Neural progenitor cell (in vitro differentiated cells): ENCODE measurements around the gene TMC8. TPM values are rescaled to one million over a fixed set of nuclear protein-coding genes. Genes with fewer than 3 reads are reported as not detected.

ENCODE experiments used
- DNase-seq: peaks from one replicate; pipeline ENCODE4 v3.0.0-alpha.2; 2016; ENCODE audit warnings: low spot score
- H2AFZ ChIP-seq: fragments of 200-600 bp; sonication (generic); replicated peaks from 2 replicates; pipeline ENCODE4 v1.6.1; 2016; ENCODE audit warnings: antibody characterized with exemption
- H3F3A ChIP-seq: fragments of 200-600 bp; sonication (generic); 2 replicates; pipeline ENCODE4 v1.6.1; 2016; ENCODE audit warnings: antibody characterized with exemption, low read depth
- H3K27ac ChIP-seq: fragments of 200-600 bp; sonication (generic); 2 replicates; pipeline ENCODE4 v1.5.1; 2016; ENCODE audit warnings: mild to moderate bottlenecking
- H3K27me3 ChIP-seq: fragments of 200-600 bp; sonication (generic); 2 replicates; pipeline ENCODE4 v1.6.1; 2016; ENCODE audit warnings: mild to moderate bottlenecking, moderate library complexity
- H3K36me3 ChIP-seq: fragments of 200-600 bp; sonication (generic); 2 replicates; pipeline ENCODE4 v1.5.1; 2016
- H3K4me1 ChIP-seq: fragments of 200-600 bp; sonication (generic); 2 replicates; pipeline ENCODE4 v1.6.1; 2016; ENCODE audit warnings: mixed run types
- H3K4me2 ChIP-seq: fragments of 200-600 bp; sonication (generic); 2 replicates; pipeline ENCODE4 v1.6.1; 2016
- H3K4me3 ChIP-seq: fragments of 200-600 bp; sonication (generic); 2 replicates; pipeline ENCODE4 v1.5.1; 2016
- H3K79me2 ChIP-seq: fragments of 200-600 bp; sonication (generic); 2 replicates; pipeline ENCODE4 v1.6.1; 2016; ENCODE audit warnings: low read depth
- H3K9ac ChIP-seq: fragments of 200-600 bp; sonication (generic); 2 replicates; pipeline ENCODE4 v1.6.1; 2016
- H3K9me3 ChIP-seq: fragments of 200-600 bp; sonication (generic); 2 replicates; pipeline ENCODE4 v1.5.1; 2016; ENCODE audit warnings: low read depth
- H4K20me1 ChIP-seq: fragments of 200-600 bp; sonication (generic); 2 replicates; pipeline ENCODE4 v1.6.1; 2016; ENCODE audit warnings: low read depth
- H3K27ac Mint-ChIP-seq: 3 replicates; pipeline ENCODE4 v1.8.0; 2021; ENCODE audit warnings: mixed read lengths
- H3K27me3 Mint-ChIP-seq: 2 replicates; pipeline ENCODE4 v1.8.0; 2022; ENCODE audit warnings: low read depth, mild to moderate bottlenecking, inconsistent platforms, moderate library complexity, mixed read lengths; ENCODE audit not compliant: insufficient read depth
- H3K36me3 Mint-ChIP-seq: 3 replicates; pipeline ENCODE4 v1.8.0; 2021; ENCODE audit warnings: mixed read lengths
- H3K4me1 Mint-ChIP-seq: 3 replicates; pipeline ENCODE4 v1.8.0; 2021; ENCODE audit warnings: mixed read lengths
- H3K4me3 Mint-ChIP-seq: 3 replicates; pipeline ENCODE4 v1.8.0; 2021; ENCODE audit warnings: mild to moderate bottlenecking, moderate library complexity, mixed read lengths
- H3K9me3 Mint-ChIP-seq: 3 replicates; pipeline ENCODE4 v1.8.0; 2020; ENCODE audit warnings: mixed read lengths
- CTCF ChIP-seq: fragments of 200-600 bp; sonication (generic); IDR thresholded peaks from 2 replicates; pipeline ENCODE4 v1.5.1; 2017; ENCODE audit warnings: antibody characterized with exemption, mild to moderate bottlenecking
- EZH2 ChIP-seq: fragments of 200-600 bp; sonication (generic); IDR thresholded peaks from 2 replicates; pipeline ENCODE4 v1.6.1; 2017; ENCODE audit warnings: antibody characterized with exemption, mild to moderate bottlenecking, moderate library complexity
- EZH2phosphoT487 ChIP-seq: fragments of 200-600 bp; sonication (generic); IDR thresholded peaks from 2 replicates; pipeline ENCODE4 v1.6.1; 2017; ENCODE audit warnings: antibody characterized with exemption
- total RNA-seq: library from RNA; depleted of rRNA; stranded (reverse); fragments of >200 nt; gene quantifications from 2 replicates; pipeline ENCODE4 v1.2.3, GENCODE V29; 2015; ENCODE audit warnings: low replicate concordance

The TMC8 gene
- total RNA-seq, 1 donor from 2014 or later = not detected

- no peaks in the 10 kb centered on the region for H3K4me1 ChIP-seq
- H3K27me3 Mint-ChIP-seq = peaks cover 8% of the 10 kb centered on the region
- no peaks in the 10 kb centered on the region for H3K9me3 ChIP-seq
- no peak for DNase-seq
- H3K4me3 Mint-ChIP-seq = no peak overlapping the region
- H3K27ac ChIP-seq = no peak overlapping the region
- no peaks in the 10 kb centered on the region for H3K36me3 ChIP-seq
- no peak overlapping the region for H3K27ac Mint-ChIP-seq
- peaks cover 13% of the 10 kb centered on the region for H3K4me1 Mint-ChIP-seq
- H4K20me1 ChIP-seq = no peaks in the 10 kb centered on the region
- no peak overlapping the region for H3K4me3 ChIP-seq
- TF ChIP-seq CTCF (no peak), EZH2 (no peak), EZH2phosphoT487 (no peak)
- H3K79me2 ChIP-seq = no peaks in the 10 kb centered on the region
- no peak overlapping the region for H3K9ac ChIP-seq
- no peak overlapping the region for H3K4me2 ChIP-seq
- peaks cover 15% of the 10 kb centered on the region for H3K36me3 Mint-ChIP-seq
- H3K9me3 Mint-ChIP-seq = no peaks in the 10 kb centered on the region
- H3F3A ChIP-seq = no peaks in the 10 kb centered on the region
- no peaks in the 10 kb centered on the region for H3K27me3 ChIP-seq
- no peak overlapping the region for H2AFZ ChIP-seq
Measured at GRCh38 chr17:78107976-78108725, 22.4 kb upstream of the TMC8 start.

DNA sequence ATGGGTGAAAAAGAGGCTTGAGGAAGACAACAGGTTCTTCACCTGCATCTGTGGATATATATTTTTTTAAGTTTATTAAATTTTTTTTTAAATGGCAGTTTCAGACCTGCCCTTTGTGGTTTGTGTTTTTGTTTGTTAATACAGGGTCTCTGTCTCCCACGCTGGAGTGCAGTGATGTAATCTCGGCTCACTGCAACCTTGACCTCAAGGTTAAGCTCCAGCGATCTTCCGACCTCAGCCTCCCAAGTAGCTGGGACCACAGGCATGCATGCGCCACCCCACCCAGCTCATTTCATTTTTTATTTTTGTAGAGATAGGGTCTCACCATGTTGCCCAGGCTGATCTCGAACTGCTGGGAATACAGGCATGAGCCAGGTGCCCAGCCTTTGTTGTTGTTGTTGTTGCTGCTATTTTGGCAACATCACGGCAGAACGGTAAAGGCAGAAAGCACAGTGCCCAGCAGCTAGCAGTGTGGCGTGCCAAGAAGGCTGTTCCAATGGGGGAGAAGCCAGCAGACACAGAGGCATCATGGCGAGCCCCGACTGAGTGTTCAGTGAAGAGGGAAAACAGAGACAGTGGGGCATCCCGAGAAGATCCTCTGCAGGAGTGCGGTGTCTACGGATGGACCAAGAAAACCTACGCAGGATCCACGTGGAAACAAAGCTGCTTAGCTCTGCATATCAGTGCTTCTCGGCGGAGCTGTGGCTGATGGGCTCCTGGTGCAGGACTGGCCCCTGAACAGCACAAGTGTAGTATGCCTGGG, 21.7 kb upstream of the TMC8 start:
- H3K36me3 ChIP-seq = no peaks in the 10 kb centered on the region
- Mint-ChIP-seq H3K36me3 (peaks cover 12% of the 10 kb centered on the region), H3K9me3 (no peaks in the 10 kb centered on the region), H3K4me3 (no peak overlapping the region), H3K27me3 (peaks cover 5% of the 10 kb centered on the region), H3K27ac (peak overlapping the region; percentile 78), H3K4me1 (peaks cover 9% of the 10 kb centered on the region)
- H2AFZ ChIP-seq = no peak overlapping the region
- no peak overlapping the region for H3K9ac ChIP-seq
- H3F3A ChIP-seq = no peaks in the 10 kb centered on the region
- TF ChIP-seq CTCF = no peak
- no peak for TF ChIP-seq EZH2phosphoT487
- TF ChIP-seq EZH2 = no peak
- no peak overlapping the region for H3K4me2 ChIP-seq
- no peak for DNase-seq
- H3K9me3 ChIP-seq = no peaks in the 10 kb centered on the region
- no peaks in the 10 kb centered on the region for H3K27me3 ChIP-seq
- H3K27ac ChIP-seq = no peak overlapping the region
- H4K20me1 ChIP-seq = no peaks in the 10 kb centered on the region
- no peak overlapping the region for H3K4me3 ChIP-seq
- no peaks in the 10 kb centered on the region for H3K4me1 ChIP-seq
- no peaks in the 10 kb centered on the region for H3K79me2 ChIP-seq

- Histone ChIP-seq H3K27ac (no peak overlapping the region), H3K9me3 (no peaks in the 10 kb centered on the region), H4K20me1 (no peaks in the 10 kb centered on the region), H2AFZ (no peak overlapping the region), H3K27me3 (no peaks in the 10 kb centered on the region), H3K36me3 (no peaks in the 10 kb centered on the region), H3K79me2 (no peaks in the 10 kb centered on the region), H3F3A (no peaks in the 10 kb centered on the region), H3K4me1 (no peaks in the 10 kb centered on the region), H3K4me3 (no peak overlapping the region), H3K4me2 (no peak overlapping the region), H3K9ac (no peak overlapping the region)
- Mint-ChIP-seq H3K36me3 (peaks cover 9% of the 10 kb centered on the region), H3K27ac (no peak overlapping the region), H3K27me3 (peaks cover 6% of the 10 kb centered on the region), H3K4me3 (no peak overlapping the region), H3K9me3 (no peaks in the 10 kb centered on the region), H3K4me1 (peaks cover 9% of the 10 kb centered on the region)
- TF ChIP-seq EZH2phosphoT487 (no peak), CTCF (no peak), EZH2 (no peak)
- no peak for DNase-seq
Measured at GRCh38 chr17:78109489-78109761, 21.1 kb upstream of the TMC8 start.
